ENCODE measurements around the gene MYL11. TPM values are rescaled to one million over a fixed set of nuclear protein-coding genes. Genes with fewer than 3 reads are reported as not detected.

The MYL11 gene
- total RNA-seq (2022; extraction: Qiagen RNA extraction; ENCODE audit: low read depth) = 0.51 TPM in 1 of 5 replicates, not detected in the others

GRCh38 chr16:30374538-30374937 is at the start of gene MYL11:
Gene MYL11, plus strand, starts transcription at chr16:30374802. Its CDS starts 56 bp downstream, at chr16:30374858.

GRCh38 chr16:30355144-30355953 is 19.3 kb upstream of the MYL11 start, which contains the start of gene CD2BP2:
Gene CD2BP2, minus strand, starts transcription at chr16:30355308. Its CDS starts 627 bp downstream, at chr16:30354681.

GRCh38 chr16:30370456-30371247 is 4.0 kb upstream of the MYL11 start, which contains the start of gene TBC1D10B:
Gene TBC1D10B, minus strand, starts transcription at chr16:30370494. Its CDS starts 311 bp downstream, at chr16:30370183.

GRCh38 chr16:30382111-30382881 is 7.7 kb downstream of the MYL11 start, which contains the start of gene SEPTIN1:
Gene SEPTIN1, minus strand, starts transcription at chr16:30382561. Its CDS starts 19 bp downstream, at chr16:30382542.

GRCh38 chr16:30395155-30395991 is 20.8 kb downstream of the MYL11 start, which contains the start of gene ZNF48:
Gene ZNF48, plus strand, starts transcription at chr16:30395420. Its CDS starts 375 bp downstream, at chr16:30395795.

GRCh38 chr16:30407102-30407803 is 32.7 kb downstream of the MYL11 start, which contains the start of gene ZNF771:
Gene ZNF771, plus strand, starts transcription at chr16:30407606. Its CDS starts 448 bp downstream, at chr16:30408054.

Other genes starting within 250 kb of the MYL11 start
- gene CORO1A, start 191.2 kb upstream of the MYL11 start, total RNA-seq (2022; extraction: Qiagen RNA extraction; ENCODE audit: low read depth) = 2.2 to 4.3 TPM (median 3.7 TPM) in 5 replicates
- 156 to 240 TPM (median 209 TPM) in 5 replicates for gene BOLA2B, start 181.1 kb upstream of the MYL11 start, total RNA-seq (2022; extraction: Qiagen RNA extraction; ENCODE audit: low read depth)
- gene SLX1A, start 180.9 kb upstream of the MYL11 start, total RNA-seq (2022; extraction: Qiagen RNA extraction; ENCODE audit: low read depth) = 7.0 to 14.1 TPM (median 8.1 TPM) in 5 replicates
- gene SULT1A3, start 175.5 kb upstream of the MYL11 start, total RNA-seq (2022; extraction: Qiagen RNA extraction; ENCODE audit: low read depth) = 5.6 to 8.7 TPM (median 7.3 TPM) in 5 replicates
- gene NPIPB13, start 126.3 kb upstream of the MYL11 start, total RNA-seq (2022; extraction: Qiagen RNA extraction; ENCODE audit: low read depth) = 0.86 to 3.0 TPM (median 2.1 TPM) in 5 replicates
- gene CD2BP2, start 19.5 kb upstream of the MYL11 start, total RNA-seq (2022; extraction: Qiagen RNA extraction; ENCODE audit: low read depth) = 59.5 to 68.2 TPM (median 64.0 TPM) in 5 replicates
- 23.3 to 30.4 TPM (median 27.7 TPM) in 5 replicates for gene TBC1D10B, start 4.3 kb upstream of the MYL11 start, total RNA-seq (2022; extraction: Qiagen RNA extraction; ENCODE audit: low read depth)
- gene SEPTIN1, start 7.8 kb downstream of the MYL11 start, total RNA-seq (2022; extraction: Qiagen RNA extraction; ENCODE audit: low read depth) = 1.1 to 2.0 TPM (median 1.6 TPM) in 5 replicates
- 11.2 to 15.5 TPM (median 12.8 TPM) in 5 replicates for gene ZNF48, start 20.6 kb downstream of the MYL11 start, total RNA-seq (2022; extraction: Qiagen RNA extraction; ENCODE audit: low read depth)
- gene ZNF771, start 32.8 kb downstream of the MYL11 start, total RNA-seq (2022; extraction: Qiagen RNA extraction; ENCODE audit: low read depth) = 3.5 to 6.1 TPM (median 5.2 TPM) in 5 replicates
- 101 to 138 TPM (median 133 TPM) in 5 replicates for gene DCTPP1, start 55.2 kb downstream of the MYL11 start, total RNA-seq (2022; extraction: Qiagen RNA extraction; ENCODE audit: low read depth)
- 47.6 to 51.6 TPM (median 49.4 TPM) in 5 replicates for gene SEPHS2, start 71.1 kb downstream of the MYL11 start, total RNA-seq (2022; extraction: Qiagen RNA extraction; ENCODE audit: low read depth)
- gene ITGAL, start 97.9 kb downstream of the MYL11 start, total RNA-seq (2022; extraction: Qiagen RNA extraction; ENCODE audit: low read depth) = 0.02 TPM in 1 of 5 replicates, not detected in the others
- 37.2 to 46.2 TPM (median 45.5 TPM) in 5 replicates for gene ZNF768, start 151.8 kb downstream of the MYL11 start, total RNA-seq (2022; extraction: Qiagen RNA extraction; ENCODE audit: low read depth)
- gene ZNF747, start 160.1 kb downstream of the MYL11 start, total RNA-seq (2022; extraction: Qiagen RNA extraction; ENCODE audit: low read depth) = 3.3 to 4.9 TPM (median 4.5 TPM) in 5 replicates
- 4.2 to 6.6 TPM (median 6.2 TPM) in 5 replicates for gene ZNF764, start 183.6 kb downstream of the MYL11 start, total RNA-seq (2022; extraction: Qiagen RNA extraction; ENCODE audit: low read depth)
- gene ZNF688, start 196.9 kb downstream of the MYL11 start, total RNA-seq (2022; extraction: Qiagen RNA extraction; ENCODE audit: low read depth) = 5.5 to 8.0 TPM (median 6.7 TPM) in 5 replicates
- not detected in 5 replicates for gene ZNF785, start 210.9 kb downstream of the MYL11 start, total RNA-seq (2022; extraction: Qiagen RNA extraction; ENCODE audit: low read depth)
- 7.3 to 9.9 TPM (median 8.5 TPM) in 5 replicates for gene ZNF689, start 235.6 kb downstream of the MYL11 start, total RNA-seq (2022; extraction: Qiagen RNA extraction; ENCODE audit: low read depth)